Activated T-helper 2 cell treated with anti-CD3 and anti-CD28 coated beads, Interferon-gamma antibody, Interleukin-2, Interleukin-4, amounts not matched to agents 10 μg/mL and 5 μg/mL and 100 μg/mL, durations not matched to agents 14 hours and 24 hours and 36 hours (primary cell): ENCODE measurements around the gene HSPB7. TPM values are rescaled to one million over a fixed set of nuclear protein-coding genes. Genes with fewer than 3 reads are reported as not detected.
"Not testable (repeated sequence)": the region's sequence is repeated elsewhere in the genome, so short reads cannot be mapped to it uniquely, and the experiment has no call there.

ENCODE experiments used
- DNase-seq: peaks from one replicate; pipeline ENCODE4 v3.0.0; 2021; ENCODE audit warnings: low spot score
- H3K27ac Mint-ChIP-seq: one replicate; pipeline ENCODE4 v1.8.0; 2021; ENCODE audit warnings: mixed read lengths
- H3K27me3 Mint-ChIP-seq: one replicate; pipeline ENCODE4 v1.8.0; 2021; ENCODE audit warnings: low read depth, mixed read lengths
- H3K36me3 Mint-ChIP-seq: one replicate; pipeline ENCODE4 v1.8.0; 2021; ENCODE audit warnings: low read depth, mixed read lengths
- H3K4me1 Mint-ChIP-seq: one replicate; pipeline ENCODE4 v1.8.0; 2021; ENCODE audit warnings: low read depth, mixed read lengths
- H3K4me3 Mint-ChIP-seq: one replicate; pipeline ENCODE4 v1.8.0; 2021; ENCODE audit warnings: low read depth, mild to moderate bottlenecking, moderate library complexity, mixed read lengths
- H3K9me3 Mint-ChIP-seq: one replicate; pipeline ENCODE4 v1.8.0; 2021; ENCODE audit warnings: mixed read lengths
- intact Hi-C: fragments of 100-400 bp; cut with micrococcal nuclease; formaldehyde crosslinking; loops from one replicate; pipeline ENCODE4 v1.15.1; 2023
- total RNA-seq: library from RNA; stranded (reverse); gene quantifications from 2 replicates; pipeline ENCODE4 v1.2.3, GENCODE V29; 2022

HSPB7 gene
- total RNA-seq, 1 donor from 2014 or later = not detected

GRCh38 chr1:15992187-15992553, 25.7 kb downstream of the HSPB7 start:
- no peak for DNase-seq
- no peaks in the 10 kb centered on the region for H3K36me3 Mint-ChIP-seq
- intact Hi-C loops = no loop called here
- no peaks in the 10 kb centered on the region for H3K4me1 Mint-ChIP-seq
- no peak overlapping the region for H3K27ac Mint-ChIP-seq
- no peak overlapping the region for H3K4me3 Mint-ChIP-seq
- H3K9me3 Mint-ChIP-seq = no peaks in the 10 kb centered on the region
- no peaks in the 10 kb centered on the region for H3K27me3 Mint-ChIP-seq

DNA sequence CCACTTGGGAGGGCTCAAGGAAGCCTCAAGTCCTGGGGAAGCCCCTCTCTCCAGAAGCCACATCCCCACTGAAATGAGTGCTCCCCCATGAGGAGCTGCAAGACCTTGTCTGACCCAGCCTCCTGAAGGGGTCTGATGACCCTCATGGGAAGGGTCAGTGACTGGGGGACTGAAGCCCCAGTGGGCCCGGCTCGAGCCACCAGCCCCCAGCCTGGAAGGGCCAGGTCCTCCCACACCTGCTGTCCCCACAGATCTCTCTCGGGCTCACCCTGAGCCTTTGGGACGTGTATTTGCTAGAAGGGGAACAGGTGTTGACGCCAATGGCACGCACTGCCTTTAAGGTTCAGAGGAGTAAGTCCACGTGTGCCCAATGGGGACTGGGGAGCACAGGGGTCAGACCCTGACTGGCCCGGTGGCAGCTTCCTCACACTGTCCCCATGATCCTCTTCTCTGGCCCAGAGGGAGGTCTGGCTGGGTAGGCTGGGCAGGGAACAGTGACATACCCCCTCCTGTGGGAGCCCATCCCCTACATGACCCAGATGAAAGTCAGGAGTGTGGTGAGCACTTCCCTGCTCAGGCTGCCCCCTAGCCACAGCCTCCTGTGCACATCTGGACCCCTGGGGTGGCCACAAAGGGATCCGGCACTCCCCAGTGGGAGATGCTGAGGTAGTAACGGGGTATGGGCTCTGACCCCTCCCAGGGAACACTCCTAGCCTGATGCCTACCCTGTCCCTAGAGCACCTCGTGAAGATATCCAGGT, 26.2 kb downstream of the HSPB7 start:
- Mint-ChIP-seq H3K36me3 (no peaks in the 10 kb centered on the region), H3K4me3 (no peak overlapping the region), H3K27me3 (no peaks in the 10 kb centered on the region), H3K9me3 (no peaks in the 10 kb centered on the region), H3K27ac (no peak overlapping the region), H3K4me1 (no peaks in the 10 kb centered on the region)
- DNase-seq = no peak
- intact Hi-C loops = no loop called here

GRCh38 chr1:15989776-15990175, 28.1 kb downstream of the HSPB7 start:
- Mint-ChIP-seq H3K4me1 (peaks cover 4% of the 10 kb centered on the region), H3K4me3 (no peak overlapping the region), H3K9me3 (no peaks in the 10 kb centered on the region), H3K36me3 (no peaks in the 10 kb centered on the region), H3K27me3 (no peaks in the 10 kb centered on the region), H3K27ac (no peak overlapping the region)
- intact Hi-C loops = no loop called here
- DNase-seq = no peak

DNA sequence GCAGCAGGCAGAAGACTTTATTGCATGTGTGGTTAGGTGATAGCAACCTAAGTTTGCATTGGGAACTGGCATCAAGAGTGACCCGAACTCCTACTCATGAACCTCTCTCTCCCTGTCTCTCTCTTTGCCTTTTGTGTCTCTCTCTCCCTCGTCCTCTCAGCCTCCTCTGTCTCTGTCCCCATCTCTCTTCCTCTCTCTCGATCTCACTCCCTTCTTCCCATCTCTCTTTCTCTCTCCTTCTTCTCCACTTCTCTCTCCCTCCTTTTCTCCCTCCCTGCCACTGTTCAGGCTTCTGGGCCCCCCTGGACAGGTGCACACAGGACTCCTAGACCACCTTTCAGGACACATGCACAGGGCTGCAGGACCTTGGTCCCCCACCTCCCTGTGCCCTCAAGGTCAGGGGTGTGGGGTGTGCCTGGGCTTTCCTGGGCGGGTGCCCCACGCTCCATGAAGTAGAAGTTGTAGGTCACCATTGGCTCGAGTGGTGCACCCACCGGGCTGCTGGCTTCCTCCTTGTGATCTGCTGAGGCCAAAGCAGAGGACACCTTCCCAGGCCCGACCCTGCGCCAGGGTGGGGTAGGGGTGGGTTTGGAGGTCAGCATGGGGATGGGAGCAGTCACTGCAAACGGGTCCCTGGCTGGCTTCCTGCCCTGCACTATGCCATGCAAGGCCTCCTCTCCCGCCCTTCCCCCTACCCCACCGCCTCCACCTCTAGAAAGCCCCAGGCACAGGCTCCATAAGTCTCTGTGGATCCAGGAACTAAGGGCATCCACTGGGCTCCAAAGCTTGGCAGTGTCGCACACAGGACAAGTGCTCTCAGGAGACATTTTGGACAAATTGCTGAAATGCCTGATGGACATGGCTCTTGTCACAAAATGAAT, 28.7 kb downstream of the HSPB7 start:
- no peaks in the 10 kb centered on the region for H3K36me3 Mint-ChIP-seq
- H3K4me3 Mint-ChIP-seq = no peak overlapping the region
- peaks cover 7% of the 10 kb centered on the region for H3K4me1 Mint-ChIP-seq
- intact Hi-C loops = no loop called here
- H3K27me3 Mint-ChIP-seq = no peaks in the 10 kb centered on the region
- DNase-seq = no peak
- no peaks in the 10 kb centered on the region for H3K9me3 Mint-ChIP-seq
- H3K27ac Mint-ChIP-seq = no peak overlapping the region

DNA sequence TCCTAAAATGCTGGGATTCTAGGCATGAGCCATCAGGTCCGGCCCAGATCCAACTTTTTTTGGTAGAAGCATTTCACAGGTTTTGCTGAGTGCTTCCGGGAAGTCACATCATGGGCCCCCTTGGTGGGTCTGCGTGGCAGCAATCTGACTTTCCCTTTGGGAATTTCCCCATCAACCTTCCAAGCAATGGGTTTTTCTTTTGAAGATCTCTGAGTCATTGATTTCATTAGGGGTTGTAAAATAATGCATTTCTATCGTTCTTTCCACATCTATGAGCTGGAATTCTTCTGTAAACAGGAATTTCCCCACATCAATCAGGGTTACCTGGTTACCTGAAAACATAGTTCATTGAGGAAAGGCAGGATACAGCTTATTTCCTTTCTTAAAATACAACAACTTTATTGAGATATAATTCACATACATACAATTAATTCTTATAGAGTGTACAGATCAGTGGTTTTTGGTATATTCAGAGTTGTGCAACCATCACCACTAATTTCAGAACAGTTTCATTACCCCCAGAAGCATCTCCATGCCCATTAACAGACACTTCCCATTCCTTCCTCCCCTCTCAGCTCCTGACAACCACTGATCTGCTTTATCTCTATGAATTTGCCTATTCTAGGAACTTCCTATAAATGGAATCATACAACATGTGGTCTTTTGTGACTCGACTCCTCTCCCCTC, 32.1 kb downstream of the HSPB7 start:
- Mint-ChIP-seq H3K4me1 (peaks cover 16% of the 10 kb centered on the region), H3K4me3 (no peak overlapping the region), H3K27me3 (no peaks in the 10 kb centered on the region), H3K27ac (no peak overlapping the region), H3K9me3 (no peaks in the 10 kb centered on the region), H3K36me3 (no peaks in the 10 kb centered on the region)
- intact Hi-C loops = no loop called here
- DNase-seq = no peak

GRCh38 chr1:15983275-15983674, 34.6 kb downstream of the HSPB7 start:
- no peaks in the 10 kb centered on the region for H3K36me3 Mint-ChIP-seq
- H3K27me3 Mint-ChIP-seq = no peaks in the 10 kb centered on the region
- intact Hi-C loops = no loop called here
- no peak overlapping the region for H3K27ac Mint-ChIP-seq
- DNase-seq = no peak
- no peaks in the 10 kb centered on the region for H3K9me3 Mint-ChIP-seq
- H3K4me1 Mint-ChIP-seq = peaks cover 19% of the 10 kb centered on the region
- no peak overlapping the region for H3K4me3 Mint-ChIP-seq

DNA sequence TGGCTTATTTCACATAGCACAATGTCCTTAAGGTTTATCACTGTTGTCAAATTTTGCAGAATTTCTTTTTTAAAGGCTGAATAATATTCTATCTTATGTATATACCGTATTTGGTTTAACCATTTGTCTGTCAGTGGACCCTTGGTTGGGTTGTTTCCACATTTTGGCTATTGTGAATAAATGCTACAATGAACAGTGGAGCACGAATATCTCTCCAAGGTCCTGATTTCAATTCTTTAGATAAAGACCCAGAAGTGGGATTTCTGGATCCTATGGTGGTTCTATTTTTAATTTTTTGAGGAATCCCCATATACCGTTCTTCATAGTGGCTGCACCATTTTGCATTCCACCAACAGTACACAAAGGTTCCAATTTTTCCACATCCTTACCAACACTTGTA, 36.2 kb downstream of the HSPB7 start:
- Mint-ChIP-seq H3K27ac (no peak overlapping the region), H3K27me3 (no peaks in the 10 kb centered on the region), H3K9me3 (no peaks in the 10 kb centered on the region), H3K4me1 (peaks cover 20% of the 10 kb centered on the region), H3K36me3 (no peaks in the 10 kb centered on the region), H3K4me3 (no peak overlapping the region)
- DNase-seq = no peak
- intact Hi-C loops = no loop called here

- not testable (repeated sequence) for H3K9me3 Mint-ChIP-seq, H3K27ac Mint-ChIP-seq, H3K27me3 Mint-ChIP-seq, DNase-seq, H3K4me3 Mint-ChIP-seq
- intact Hi-C loops = loop anchor here (5.0 to 10.0 kb wide), 2 partner anchors 131 to 363 kb away; partner anchors contain the start of genes DDI2 and SPEN
- Mint-ChIP-seq H3K4me1 (peaks cover 26% of the 10 kb centered on the region), H3K36me3 (peaks cover 15% of the 10 kb centered on the region)
Observed at GRCh38 chr1:15977947-15978346, 39.9 kb downstream of the HSPB7 start.

GRCh38 chr1:15975805-15976680, 41.8 kb downstream of the HSPB7 start, which contains the start of gene ZBTB17:
Gene ZBTB17, minus strand, starts transcription at chr1:15976101. Its CDS starts 27,606 bp downstream, at chr1:15948495.
- intact Hi-C loops = loop anchor here (1.0 to 10.0 kb wide), 3 partner anchors 10 to 361 kb away; partner anchors contain the start of genes DDI2 and SPEN
- Mint-ChIP-seq H3K36me3 (peaks cover 28% of the 10 kb centered on the region), H3K4me1 (peaks cover 34% of the 10 kb centered on the region), H3K4me3 (peak within 1 kb of the TSS; percentile 84), H3K9me3 (no peaks in the 10 kb centered on the region), H3K27me3 (no peaks in the 10 kb centered on the region), H3K27ac (peak within 1 kb of the TSS; percentile 92)
- DNase-seq = peak; percentile 92

- intact Hi-C loops = loop anchor here (1.0 to 10.0 kb wide), 3 partner anchors 9 to 361 kb away; partner anchors contain the start of genes DDI2 and SPEN
- H3K27ac Mint-ChIP-seq = peak overlapping the region; percentile 76
Observed at GRCh38 chr1:15975358-15975804, 42.5 kb downstream of the HSPB7 start.

DNA sequence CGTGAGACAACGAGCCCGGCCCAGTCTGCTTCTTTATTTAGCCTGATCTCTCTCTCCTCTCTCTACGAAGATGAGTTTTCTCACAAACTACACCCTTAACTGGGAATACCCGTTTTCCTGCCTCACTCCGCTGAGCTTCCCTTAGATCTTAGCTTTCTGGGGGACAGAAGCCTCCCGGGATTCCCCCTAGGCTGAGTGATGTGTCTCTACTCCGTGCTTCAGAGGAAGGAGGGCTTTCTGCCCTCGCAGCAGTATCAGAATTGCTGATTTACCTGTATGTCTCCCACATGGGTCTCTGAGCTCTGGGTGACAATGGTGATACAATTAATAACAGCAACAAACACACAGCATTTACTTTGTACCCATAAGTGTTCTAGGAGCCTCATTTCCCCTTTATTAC, 43.0 kb downstream of the HSPB7 start:
- Mint-ChIP-seq H3K4me1 (peaks cover 39% of the 10 kb centered on the region), H3K4me3 (peak overlapping the region; percentile 84), H3K9me3 (no peaks in the 10 kb centered on the region), H3K36me3 (peaks cover 40% of the 10 kb centered on the region), H3K27me3 (no peaks in the 10 kb centered on the region), H3K27ac (peak overlapping the region; percentile 76)
- no peak for DNase-seq
- intact Hi-C loops = loop anchor here (1.0 to 10.0 kb wide), 3 partner anchors 9 to 360 kb away; partner anchors contain the start of genes DDI2 and SPEN

More at GRCh38 chr1:15975358-15975804, 42.5 kb downstream of the HSPB7 start:
- DNase-seq = peak; percentile 62
- Mint-ChIP-seq H3K36me3 (peaks cover 35% of the 10 kb centered on the region), H3K9me3 (no peaks in the 10 kb centered on the region), H3K4me3 (peak overlapping the region; percentile 84), H3K4me1 (peaks cover 37% of the 10 kb centered on the region), H3K27me3 (no peaks in the 10 kb centered on the region)
